ENCODE measurements around the gene STPG3. TPM values are rescaled to one million over a fixed set of nuclear protein-coding genes. Genes with fewer than 3 reads are reported as not detected.
A peak's percentile ranks its signal among the peaks of the same experiment; 100 is the strongest.

STPG3 gene
- total and polyA plus RNA-seq, 9 of the 15 experiments (the other 6 are each of a cell fraction or from before 2014, with no cell fraction given): not detected

GRCh38 chr9:137301081-137301947 lies 50.2 kb downstream of the STPG3 start (continued):
- TF ChIP-seq RAD21 (CRISPR knock-in tag; conservative IDR thresholded peaks at IDR 0.05 in 1 of 2, IDR thresholded peaks at IDR 0.05 in 1 of 2) (peak in 1 of 2 experiments; percentile 43; a peak in 2 of 4 replicates), YY1 (IDR thresholded peaks at IDR 0.05; ENCODE audit: borderline replicate concordance in 1 of 3, control insufficient read depth in 1 of 3, extremely low read depth in 1 of 3, insufficient read depth in 3 of 3, insufficient read length in 1 of 3, insufficient replicate concordance in 2 of 3, low read depth in 1 of 3, low read length in 2 of 3) (peak in 2 of 3 experiments; percentile 8 to 43), NCOA1 (IDR thresholded peaks at IDR 0.05; ENCODE audit: low read depth) (no peak), CHD4 (IDR thresholded peaks at IDR 0.05; ENCODE audit: insufficient read depth, insufficient replicate concordance, low read depth, low read length, poor library complexity, severe bottlenecking) (no peak), ZSCAN32 (CRISPR knock-in tag; IDR thresholded peaks at IDR 0.05) (no peak), ZNF75A (CRISPR knock-in tag; IDR thresholded peaks at IDR 0.05) (no peak), ATF2 (CRISPR knock-in tag; IDR thresholded peaks at IDR 0.05) (no peak), REST (IDR thresholded peaks at IDR 0.05; ENCODE audit: borderline replicate concordance) (peak; percentile 27; the same call in 1 of the 2 replicates), REST (CRISPR knock-in tag; IDR thresholded peaks at IDR 0.05; ENCODE audit: low read depth) (peak; percentile 55; the same call in 1 of the 2 replicates), PRPF4 (IDR thresholded peaks at IDR 0.05; ENCODE audit: insufficient read depth, low read depth, low read length, poor library complexity, severe bottlenecking) (no peak), CHD1 (IDR thresholded peaks at IDR 0.05; ENCODE audit: low read length) (peak; percentile 60), RFX5 (IDR thresholded peaks at IDR 0.05; ENCODE audit: low read depth, low read length) (no peak), ZNF3 (CRISPR knock-in tag; IDR thresholded peaks at IDR 0.05) (no peak), FOXM1 (IDR thresholded peaks at IDR 0.05; ENCODE audit: low read depth) (no peak), FOXM1 (CRISPR knock-in tag; IDR thresholded peaks at IDR 0.05; ENCODE audit: low read depth) (peak; percentile 73), BRCA1 (IDR thresholded peaks at IDR 0.05) (no peak), BRCA1 (CRISPR knock-in tag; IDR thresholded peaks at IDR 0.05) (0 out of 2 replicates have a peak, but pooled peaks have one; percentile 78), POLR2A (conservative IDR thresholded peaks at IDR 0.05) (peak; percentile 38)
